Right lobe of liver (tissue), 4 donors: ENCODE data around the gene CDK5.
A peak's percentile ranks its signal among the peaks of the same experiment; 100 is the strongest.

ENCODE experiments used
- CTCF ChIP-seq, 4 donors: fragments of 200-600 bp in 3 of 4; fragments of 450-650 bp in 1 of 4; IDR thresholded peaks; one replicate each; pipeline versions ENCODE4 v1.5.1 to v1.8.0; 2016 to 2022; ENCODE audit warnings: antibody characterized with exemption in 4 of 4, mild to moderate bottlenecking in 2 of 4
- POLR2A ChIP-seq: fragments of 450-650 bp; IDR thresholded peaks from one replicate; pipeline ENCODE4 v1.6.1; 2017; ENCODE audit warnings: antibody characterized with exemption, mild to moderate bottlenecking
- donor health status: DM: no; HTN: no; CAD: no.
- donor health status: DM: no; HTN: no; CAD: no.
- donor health status: DM: no; HTN: yes; CAD: no.

- TF ChIP-seq CTCF (IDR thresholded peaks at IDR 0.05) (peak; percentile 56 to 66 (median 62)), POLR2A (peak; percentile 62)
These were observed 29.4 kb downstream of the CDK5 start, which contains the start of gene ABCB8 for GRCh38 chr7:151028131-151028947.
